Lower leg skin (tissue), 4 donors: ENCODE data around the gene MMP10. TPM values are rescaled to one million over a fixed set of nuclear protein-coding genes. Genes with fewer than 3 reads are reported as not detected.

ENCODE experiments used
- DNase-seq, 2 donors: peaks; one replicate each; pipeline ENCODE4 v3.0.0-alpha.2; 2019; ENCODE audit warnings: low spot score in 2 of 2
- H3K4me3 ChIP-seq: fragments of 200-600 bp; sonication (generic); 2 replicates; pipeline ENCODE4 v1.5.1; 2017; ENCODE audit warnings: mild to moderate bottlenecking, low read depth; ENCODE audit not compliant: poor library complexity, severe bottlenecking
- POLR2A ChIP-seq, 2 donors: fragments of 450-650 bp; IDR thresholded peaks; one replicate each; pipeline ENCODE4 v1.6.1; 2016 to 2017; ENCODE audit warnings: antibody characterized with exemption in 2 of 2, mild to moderate bottlenecking in 1 of 2, moderate library complexity in 1 of 2
- WGBS, 2 donors: methylation state at CpG; one replicate each; pipeline ENCODE4 v1.1.5; 2018; 5-methylcytosine and 5-hydroxymethylcytosine counted together
- intact Hi-C: fragments of 100-400 bp; cut with DNase I; formaldehyde crosslinking; loops from one replicate; pipeline ENCODE4 v1.15.0; 2023; ENCODE audit warnings: low total_unique reads
- total RNA-seq, 4 donors: library from RNA; depleted of rRNA; stranded (reverse); fragments of >200 nt; gene quantifications; one replicate each; pipeline ENCODE4 v1.1.0, GENCODE V29; 2016
- TF ChIP-seq, protein P1 (sequence below), 3 donors: fragments of 450-650 bp; IDR thresholded peaks; one replicate each; pipeline ENCODE4 v1.5.1; 2016; ENCODE audit warnings: antibody characterized with exemption in 3 of 3, mild to moderate bottlenecking in 3 of 3, moderate library complexity in 2 of 3

The MMP10 gene
- total RNA-seq, 4 donors from 2014 or later: not detected

DNA sequence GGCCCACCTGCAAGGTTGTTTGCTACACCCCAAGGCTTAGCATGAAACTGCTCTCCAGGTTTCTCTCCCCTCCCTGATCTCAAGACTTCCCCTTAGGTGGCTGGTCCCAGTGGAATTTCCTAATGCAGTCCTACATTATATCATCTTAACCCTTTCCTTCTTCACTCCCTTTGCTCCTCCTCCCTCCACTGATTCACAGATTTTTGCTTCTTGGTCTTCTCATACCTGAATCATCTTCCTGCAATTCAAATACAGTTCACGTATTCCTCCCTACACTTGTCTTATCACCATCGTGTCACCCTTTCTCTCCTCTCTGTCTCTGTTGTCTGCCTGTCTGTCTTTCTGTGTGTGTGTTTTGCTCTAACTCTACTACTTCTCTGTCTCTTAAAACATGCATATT lies 17.0 kb downstream of the MMP10 start:
- WGBS, 2 donors: 61 to 79% methylated on average over 2 of the region's 2 CpGs
- TF ChIP-seq, protein P1, sequence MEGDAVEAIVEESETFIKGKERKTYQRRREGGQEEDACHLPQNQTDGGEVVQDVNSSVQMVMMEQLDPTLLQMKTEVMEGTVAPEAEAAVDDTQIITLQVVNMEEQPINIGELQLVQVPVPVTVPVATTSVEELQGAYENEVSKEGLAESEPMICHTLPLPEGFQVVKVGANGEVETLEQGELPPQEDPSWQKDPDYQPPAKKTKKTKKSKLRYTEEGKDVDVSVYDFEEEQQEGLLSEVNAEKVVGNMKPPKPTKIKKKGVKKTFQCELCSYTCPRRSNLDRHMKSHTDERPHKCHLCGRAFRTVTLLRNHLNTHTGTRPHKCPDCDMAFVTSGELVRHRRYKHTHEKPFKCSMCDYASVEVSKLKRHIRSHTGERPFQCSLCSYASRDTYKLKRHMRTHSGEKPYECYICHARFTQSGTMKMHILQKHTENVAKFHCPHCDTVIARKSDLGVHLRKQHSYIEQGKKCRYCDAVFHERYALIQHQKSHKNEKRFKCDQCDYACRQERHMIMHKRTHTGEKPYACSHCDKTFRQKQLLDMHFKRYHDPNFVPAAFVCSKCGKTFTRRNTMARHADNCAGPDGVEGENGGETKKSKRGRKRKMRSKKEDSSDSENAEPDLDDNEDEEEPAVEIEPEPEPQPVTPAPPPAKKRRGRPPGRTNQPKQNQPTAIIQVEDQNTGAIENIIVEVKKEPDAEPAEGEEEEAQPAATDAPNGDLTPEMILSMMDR (IDR thresholded peaks at IDR 0.05): no peak
- TF ChIP-seq POLR2A (IDR thresholded peaks at IDR 0.05): no peak
- DNase-seq: no peak
- H3K4me3 ChIP-seq: no peak overlapping the region
- intact Hi-C loops: no loop called here

DNA sequence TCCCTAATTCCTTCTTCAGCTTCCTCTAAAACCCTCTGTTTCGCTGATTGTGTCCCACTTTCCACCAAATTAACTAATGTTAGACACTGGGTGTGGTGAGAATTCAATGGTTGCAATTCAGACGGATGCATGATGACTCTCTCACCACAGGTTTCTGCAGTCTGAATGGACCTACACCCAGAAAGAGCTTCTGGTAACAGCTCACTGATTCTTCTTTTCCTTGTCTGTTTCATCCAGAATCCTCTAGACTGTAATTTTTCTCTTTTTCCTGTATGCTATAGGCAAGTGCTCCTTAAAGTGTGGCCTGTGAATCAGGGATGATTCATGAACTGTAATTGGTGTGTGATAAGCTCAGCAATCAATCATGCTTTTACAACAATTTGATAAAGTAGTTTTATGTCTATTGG lies 18.1 kb downstream of the MMP10 start:
- no peak overlapping the region for H3K4me3 ChIP-seq
- intact Hi-C loops: no loop called here
- no peak for TF ChIP-seq POLR2A (IDR thresholded peaks at IDR 0.05)
- TF ChIP-seq, protein P1 (IDR thresholded peaks at IDR 0.05): no peak
- 44 to 53% methylated on average over 2 of the region's 2 CpGs for WGBS, 2 donors
- DNase-seq: no peak

DNA sequence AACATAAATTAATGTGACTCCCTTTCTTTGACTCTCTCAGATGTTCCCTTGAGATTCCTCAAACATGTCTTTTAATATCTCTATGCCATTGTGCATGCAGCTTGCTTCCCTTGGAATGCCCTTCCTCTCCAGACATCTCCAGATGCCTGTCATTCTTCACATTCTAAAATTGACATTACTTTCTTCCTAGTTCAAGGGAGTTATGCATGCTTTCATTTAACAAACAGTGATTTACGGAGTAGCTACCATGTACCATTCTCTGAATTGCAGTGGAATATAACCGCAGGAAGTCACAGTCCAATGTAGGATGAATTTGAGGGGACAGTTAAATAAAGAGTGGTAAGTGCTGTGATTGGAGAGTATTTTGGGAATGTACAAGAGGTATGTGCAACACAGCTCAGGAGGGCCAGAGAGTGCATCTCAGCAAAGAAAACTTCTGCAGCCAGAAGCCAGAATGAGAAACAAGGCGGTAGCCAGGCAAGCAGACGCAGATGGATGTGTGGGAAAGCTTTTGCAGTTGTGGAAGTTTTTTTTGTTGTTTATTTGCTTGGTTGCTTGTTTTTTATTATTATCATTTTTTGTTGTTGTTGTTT lies 18.7 kb downstream of the MMP10 start:
- intact Hi-C loops: no loop called here
- no peak overlapping the region for H3K4me3 ChIP-seq
- no peak for DNase-seq
- TF ChIP-seq, protein P1 (IDR thresholded peaks at IDR 0.05): no peak
- TF ChIP-seq POLR2A (IDR thresholded peaks at IDR 0.05): no peak
- WGBS, 2 donors: 71 to 82% methylated on average over 4 of the region's 4 CpGs

DNA sequence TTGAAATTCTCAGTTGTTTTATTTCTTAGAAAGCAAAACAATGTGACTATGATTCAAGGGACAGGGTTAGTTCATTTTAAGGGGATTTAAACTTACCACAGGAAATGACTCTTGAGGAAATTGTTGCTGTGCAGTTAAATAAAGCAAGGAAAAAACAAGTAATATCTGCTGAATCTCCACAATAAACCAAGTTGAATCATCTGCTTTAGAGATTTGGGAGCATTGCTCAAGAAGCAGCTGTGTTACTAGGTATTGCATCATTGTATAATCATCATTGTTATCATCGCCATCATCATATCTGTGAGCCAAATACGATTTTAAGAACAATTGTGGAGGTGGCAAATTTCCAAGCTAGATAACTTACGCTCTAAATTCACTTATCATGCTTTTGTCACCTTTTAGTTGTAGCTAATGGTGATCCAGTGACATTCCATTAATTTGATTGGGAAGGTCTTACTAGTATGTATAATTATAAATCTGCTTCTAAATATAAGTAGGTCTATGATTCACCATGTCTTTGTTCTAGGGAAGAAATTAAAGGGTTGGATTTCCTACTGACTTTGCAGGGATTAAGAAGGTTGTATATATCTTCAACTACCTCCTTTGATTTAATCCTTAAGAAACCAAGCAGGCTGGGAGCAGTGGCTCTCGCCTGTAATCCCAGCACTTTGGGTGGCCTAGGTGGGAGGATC lies 19.9 kb downstream of the MMP10 start:
- intact Hi-C loops: no loop called here
- TF ChIP-seq, protein P1 (IDR thresholded peaks at IDR 0.05): no peak
- TF ChIP-seq POLR2A (IDR thresholded peaks at IDR 0.05): no peak
- WGBS, 2 donors: 29 to 33% methylated on average over 4 of the region's 4 CpGs
- no peak overlapping the region for H3K4me3 ChIP-seq
- DNase-seq: no peak

DNA sequence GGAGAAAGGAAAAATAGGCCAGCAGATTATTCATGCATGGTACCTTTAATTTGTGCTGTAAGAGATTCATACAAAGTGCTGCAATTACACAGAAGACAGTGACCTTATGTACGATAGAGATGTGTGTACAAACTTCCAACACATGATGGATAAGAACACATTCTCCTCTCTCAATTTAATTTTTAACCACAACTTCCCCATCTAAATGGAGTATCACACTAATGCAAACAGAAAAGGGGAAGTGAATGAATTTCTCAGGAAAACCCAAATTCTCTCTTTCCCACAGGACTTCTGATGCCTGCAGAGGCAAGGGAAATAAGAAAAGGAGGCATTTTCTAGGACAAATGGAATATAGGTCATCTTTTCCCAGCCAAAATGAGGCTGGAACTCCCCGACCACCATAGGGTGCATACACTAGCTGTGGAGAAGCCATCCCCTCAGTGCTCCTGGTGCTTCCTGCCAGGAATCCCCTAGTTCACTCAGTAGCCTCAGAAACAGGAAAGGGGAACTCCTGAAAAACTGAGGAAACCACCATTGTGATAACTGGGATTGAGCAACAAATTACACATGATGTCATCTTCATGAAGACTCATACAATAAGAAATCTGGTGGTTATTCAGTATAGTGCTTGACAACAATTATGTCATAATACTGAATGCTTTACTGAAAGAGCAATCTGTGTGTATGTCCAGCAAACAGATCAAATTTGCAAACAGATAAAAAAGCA lies 22.4 kb downstream of the MMP10 start:
- 65 to 70% methylated on average over 2 of the region's 2 CpGs for WGBS, 2 donors
- H3K4me3 ChIP-seq: no peak overlapping the region
- DNase-seq: no peak
- intact Hi-C loops: no loop called here
- TF ChIP-seq POLR2A (IDR thresholded peaks at IDR 0.05): no peak
- TF ChIP-seq, protein P1 (IDR thresholded peaks at IDR 0.05): no peak
